Ureter (tissue), 1 donor: Measurements from ENCODE around the gene GALNT9. TPM values are rescaled to one million over a fixed set of nuclear protein-coding genes. Genes with fewer than 3 reads are reported as not detected.
"Not testable (repeated sequence)": the region's sequence is repeated elsewhere in the genome, so short reads cannot be mapped to it uniquely, and the experiment has no call there.

ENCODE experiments used
- DNase-seq: peaks from one replicate; pipeline ENCODE4 v3.0.0-alpha.2; 2020; ENCODE audit warnings: low spot score
- total RNA-seq: library from RNA; stranded (reverse); gene quantifications from one replicate; pipeline ENCODE4 v1.2.4, GENCODE V29; 2023
- donor health status: DM: yes; HTN: yes; CAD: no.

Gene GALNT9
- total RNA-seq, 1 donor from 2014 or later, result 0.44 TPM

- no peak for DNase-seq
Observed at GRCh38 chr12:132279930-132280329, 49.5 kb downstream of the GALNT9 start.

- DNase-seq, result no peak
Observed at GRCh38 chr12:132279184-132279889, 50.1 kb downstream of the GALNT9 start.

GRCh38 chr12:132278401-132279183, 50.8 kb downstream of the GALNT9 start:
- DNase-seq, result no peak

- no peak for DNase-seq
Observed at GRCh38 chr12:132277949-132278348, 51.4 kb downstream of the GALNT9 start.

- no peak for DNase-seq
Observed at GRCh38 chr12:132277374-132277941, 51.9 kb downstream of the GALNT9 start.

- DNase-seq, result no peak
Observed at GRCh38 chr12:132276827-132277373, 52.5 kb downstream of the GALNT9 start.

GRCh38 chr12:132276066-132276826, 53.1 kb downstream of the GALNT9 start:
- no peak for DNase-seq

GRCh38 chr12:132275631-132276030, 53.8 kb downstream of the GALNT9 start:
- no peak for DNase-seq

GRCh38 chr12:132275110-132275531, 54.3 kb downstream of the GALNT9 start:
- no peak for DNase-seq

- DNase-seq, result no peak
Observed at GRCh38 chr12:132273992-132274334, 55.4 kb downstream of the GALNT9 start.

GRCh38 chr12:132272711-132273110, 56.7 kb downstream of the GALNT9 start:
- no peak for DNase-seq

- no peak for DNase-seq
Observed at GRCh38 chr12:132271755-132272092, 57.7 kb downstream of the GALNT9 start.

- DNase-seq, result no peak
Observed at GRCh38 chr12:132270969-132271754, 58.2 kb downstream of the GALNT9 start.

- DNase-seq, result no peak
Observed at GRCh38 chr12:132270516-132270915, 58.9 kb downstream of the GALNT9 start.

GRCh38 chr12:132269271-132269968, 60.0 kb downstream of the GALNT9 start:
- DNase-seq, result no peak

GRCh38 chr12:132268674-132269073, 60.7 kb downstream of the GALNT9 start:
- no peak for DNase-seq

GRCh38 chr12:132267873-132268272, 61.5 kb downstream of the GALNT9 start:
- no peak for DNase-seq

GRCh38 chr12:132266802-132267201, 62.6 kb downstream of the GALNT9 start:
- DNase-seq, result no peak

GRCh38 chr12:132266370-132266769, 63.0 kb downstream of the GALNT9 start:
- DNase-seq, result no peak

- not testable (repeated sequence) for DNase-seq
Observed at GRCh38 chr12:132265822-132266221, 63.6 kb downstream of the GALNT9 start.
